Neural cell (in vitro differentiated cells): ENCODE measurements around the gene EIF2S3B. TPM values are rescaled to one million over a fixed set of nuclear protein-coding genes. Genes with fewer than 3 reads are reported as not detected.

Experiments used
- H2AFZ ChIP-seq: fragments of 200-600, 300-800 bp; sonication (generic), shearing (Covaris generic); 2 replicates; pipeline ENCODE4 v1.6.0; 2014; ENCODE audit warnings: low read depth, mild to moderate bottlenecking, antibody characterized with exemption, low read length, moderate library complexity
- H3F3A ChIP-seq: fragments of 200-600 bp; shearing (Covaris generic); 2 replicates; pipeline ENCODE4 v1.6.1; 2016; ENCODE audit warnings: mild to moderate bottlenecking, moderate library complexity, mixed read lengths, antibody characterized with exemption, low read length; ENCODE audit not compliant: insufficient read depth, poor library complexity, severe bottlenecking
- H3K27ac ChIP-seq: fragments of 200-600, 300-800 bp; sonication (generic), shearing (Covaris generic); 2 replicates; pipeline ENCODE4 v1.5.1; 2014; ENCODE audit warnings: mild to moderate bottlenecking, low read length, moderate library complexity
- H3K27me3 ChIP-seq: fragments of 300-800, 200-600 bp; sonication (generic), shearing (Covaris generic); 2 replicates; pipeline ENCODE4 v1.6.0; 2014; ENCODE audit warnings: mild to moderate bottlenecking, low read depth, low read length, moderate library complexity; ENCODE audit not compliant: insufficient read depth
- H3K36me3 ChIP-seq: fragments of 300-800, 200-600 bp; sonication (generic), shearing (Covaris generic); 2 replicates; pipeline ENCODE4 v1.5.1; 2014; ENCODE audit warnings: mild to moderate bottlenecking, antibody characterized with exemption, low read length, moderate library complexity; ENCODE audit not compliant: insufficient read depth
- H3K4me2 ChIP-seq: fragments of 300-800, 200-600 bp; sonication (generic), shearing (Covaris generic); 2 replicates; pipeline ENCODE4 v1.6.0; 2014; ENCODE audit warnings: mild to moderate bottlenecking, low read length
- H3K4me3 ChIP-seq: fragments of 300-800, 200-600 bp; sonication (generic), shearing (Covaris generic); 2 replicates; pipeline ENCODE4 v1.5.1; 2014; ENCODE audit warnings: mild to moderate bottlenecking, low read length, moderate library complexity
- H3K79me2 ChIP-seq: fragments of 200-600 bp; shearing (Covaris generic); replicated peaks from 2 replicates; pipeline ENCODE4 v1.6.0; 2014; ENCODE audit warnings: mild to moderate bottlenecking, low read length, moderate library complexity; ENCODE audit not compliant: insufficient read depth
- H3K9ac ChIP-seq: fragments of 300-800, 200-600 bp; sonication (generic), shearing (Covaris generic); 2 replicates; pipeline ENCODE4 v1.6.1; 2016; ENCODE audit warnings: mild to moderate bottlenecking, low read length, mixed read lengths
- H3K9me2 ChIP-seq: fragments of 200-600 bp; shearing (Covaris generic); 2 replicates; pipeline ENCODE4 v1.6.1; 2016; ENCODE audit warnings: mild to moderate bottlenecking, low read length, mixed read lengths; ENCODE audit not compliant: insufficient read depth
- H3K9me3 ChIP-seq: fragments of 200-600, 300-800 bp; sonication (generic), shearing (Covaris generic); 2 replicates; pipeline ENCODE4 v1.6.1; 2016; ENCODE audit warnings: mild to moderate bottlenecking, mixed run types, low read length, moderate library complexity, mixed read lengths
- H4K20me1 ChIP-seq: fragments of 200-600 bp; shearing (Covaris generic); 2 replicates; pipeline ENCODE4 v1.6.1; 2016; ENCODE audit warnings: mild to moderate bottlenecking, mixed run types; ENCODE audit not compliant: insufficient read depth
- CTCF ChIP-seq: fragments of 450-650 bp; IDR thresholded peaks from 2 replicates; pipeline ENCODE4 v1.5.1; 2014; ENCODE audit warnings: antibody characterized with exemption, mild to moderate bottlenecking, moderate library complexity; ENCODE audit not compliant: poor library complexity, severe bottlenecking
- EP300 ChIP-seq: fragments of 450-650 bp; conservative IDR thresholded peaks from 2 replicates; pipeline ENCODE4 v1.6.1; 2014; ENCODE audit warnings: antibody characterized with exemption, mild to moderate bottlenecking, moderate library complexity; ENCODE audit not compliant: poor library complexity, severe bottlenecking
- EZH2 ChIP-seq: fragments of 200-600, 300-800 bp; shearing (Covaris generic), sonication (generic); IDR thresholded peaks from 2 replicates; pipeline ENCODE4 v1.6.1; 2014; ENCODE audit warnings: antibody characterized with exemption, low read length, borderline replicate concordance, mild to moderate bottlenecking; ENCODE audit not compliant: insufficient read depth, poor library complexity, severe bottlenecking
- MXI1 ChIP-seq: fragments of 450-650 bp; conservative IDR thresholded peaks from 2 replicates; pipeline ENCODE4 v1.6.1; 2014; ENCODE audit warnings: antibody characterized with exemption, mild to moderate bottlenecking; ENCODE audit not compliant: poor library complexity, severe bottlenecking
- POLR2AphosphoS5 ChIP-seq: IDR thresholded peaks from 2 replicates; pipeline ENCODE4 v1.6.1; 2012
- RAD21 ChIP-seq: fragments of 450-650 bp; conservative IDR thresholded peaks from 2 replicates; pipeline ENCODE4 v1.6.1; 2014; ENCODE audit warnings: antibody characterized with exemption, mild to moderate bottlenecking, moderate library complexity
- REST ChIP-seq: IDR thresholded peaks from 2 replicates; pipeline ENCODE4 v1.6.1; 2012; ENCODE audit warnings: borderline replicate concordance
- SMC3 ChIP-seq: fragments of 450-650 bp; conservative IDR thresholded peaks from 2 replicates; pipeline ENCODE4 v1.6.1; 2014; ENCODE audit warnings: antibody characterized with exemption, mild to moderate bottlenecking, moderate library complexity; ENCODE audit not compliant: poor library complexity
- TAF1 ChIP-seq: IDR thresholded peaks from 2 replicates; pipeline ENCODE4 v1.6.1; 2012; ENCODE audit warnings: low read depth
- polyA plus RNA-seq: library from polyadenylated mRNA; depleted of rRNA; stranded (reverse); fragments of >200 nt; gene quantifications from 2 replicates; pipeline ENCODE4 v1.2.3, GENCODE V29; 2014

EIF2S3B gene
- polyA plus RNA-seq, 1 donor from 2014 or later = 3.6 TPM

DNA sequence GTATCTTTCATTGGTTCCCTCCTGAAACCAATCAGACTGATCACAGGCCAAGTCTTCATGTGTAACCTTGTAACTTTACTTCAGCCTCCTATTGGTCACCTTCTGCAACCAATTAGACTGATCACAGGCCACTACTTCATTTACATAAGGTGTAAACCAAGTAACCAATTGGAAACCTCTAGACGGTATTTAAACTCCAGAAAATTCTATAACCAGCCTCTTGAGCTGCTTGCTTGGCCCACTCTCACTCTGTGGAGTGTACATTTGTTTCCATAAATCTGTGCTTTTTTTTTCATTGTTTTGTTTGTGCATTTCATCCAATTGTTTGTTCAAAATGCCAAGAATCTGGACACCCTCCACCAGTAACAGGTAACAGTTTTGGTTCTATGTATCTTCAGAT is 47.5 kb downstream of the EIF2S3B start:
- Histone ChIP-seq H3K4me3 (no peak overlapping the region), H3K4me2 (no peak overlapping the region), H3K36me3 (no peaks in the 10 kb centered on the region), H3F3A (no peaks in the 10 kb centered on the region), H3K9ac (no peak overlapping the region), H3K79me2 (no peaks in the 10 kb centered on the region), H2AFZ (no peak overlapping the region), H3K27me3 (no peaks in the 10 kb centered on the region), H3K9me3 (no peaks in the 10 kb centered on the region), H4K20me1 (no peaks in the 10 kb centered on the region), H3K27ac (no peak overlapping the region), H3K9me2 (no peaks in the 10 kb centered on the region)
- TF ChIP-seq EP300 (no peak), TAF1 (no peak), SMC3 (no peak), RAD21 (no peak), CTCF (no peak), REST (no peak), EZH2 (no peak), POLR2AphosphoS5 (no peak), MXI1 (no peak)

DNA sequence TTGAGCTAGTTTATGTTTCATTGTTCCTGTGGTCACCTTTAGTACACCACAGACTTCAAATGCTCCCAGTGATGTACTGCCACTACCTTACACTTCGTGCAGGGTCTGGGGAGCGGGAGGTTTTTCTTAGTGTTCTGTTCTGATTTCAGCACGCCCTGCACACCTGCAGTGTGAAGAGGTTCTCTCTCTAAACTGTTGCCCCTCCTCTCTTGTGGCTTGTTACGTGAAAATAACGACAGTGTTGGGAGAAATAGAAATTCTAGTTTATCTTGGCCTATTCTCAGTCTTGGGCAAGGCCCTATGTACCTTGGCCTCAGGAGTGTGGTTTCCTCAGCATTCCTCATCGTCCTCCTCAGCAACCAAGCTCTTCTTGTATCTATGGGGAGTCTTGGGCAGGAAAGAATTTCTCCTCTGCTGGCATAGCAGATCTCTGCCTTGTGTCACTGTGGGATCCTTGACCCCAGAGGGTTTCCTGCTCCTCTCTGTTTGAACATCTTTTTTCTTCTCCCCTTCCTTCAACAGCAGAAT is 48.6 kb downstream of the EIF2S3B start:
- Histone ChIP-seq H3K9ac (no peak overlapping the region), H2AFZ (no peak overlapping the region), H3K27ac (no peak overlapping the region), H3K4me3 (no peak overlapping the region), H3K36me3 (no peaks in the 10 kb centered on the region), H3K79me2 (no peaks in the 10 kb centered on the region), H4K20me1 (no peaks in the 10 kb centered on the region), H3K9me2 (no peaks in the 10 kb centered on the region), H3K4me2 (no peak overlapping the region), H3K27me3 (no peaks in the 10 kb centered on the region), H3F3A (no peaks in the 10 kb centered on the region), H3K9me3 (no peaks in the 10 kb centered on the region)
- TF ChIP-seq SMC3 (no peak), REST (no peak), CTCF (no peak), EP300 (no peak), POLR2AphosphoS5 (no peak), RAD21 (no peak), MXI1 (no peak), TAF1 (no peak), EZH2 (no peak)
